Measurements from ENCODE around the gene DHRS7C. TPM values are rescaled to one million over a fixed set of nuclear protein-coding genes. Genes with fewer than 3 reads are reported as not detected.

The DHRS7C gene
- total and polyA plus RNA-seq, 4 experiments from 2014 or later: not detected

GRCh38 chr17:9809409-9809808 lies 18.0 kb upstream of the DHRS7C start:
- intact Hi-C loops (cut with micrococcal nuclease): no loop called here
- H3K36me3 ChIP-seq (ENCODE audit: insufficient read depth, low read length): no peaks in the 10 kb centered on the region
- H3K4me1 Mint-ChIP-seq: no peaks in the 10 kb centered on the region

GRCh38 chr17:9806699-9807098 lies 15.3 kb upstream of the DHRS7C start:
- Mint-ChIP-seq H3K27me3 (peaks cover 8 to 9% of the 10 kb centered on the region in 2 donors), H3K27ac (no peak overlapping the region), H3K9me3 (peaks cover 0 to 9% (median 3%) of the 10 kb centered on the region in 8 donors), H3K36me3 (no peaks in the 10 kb centered on the region), H3K4me3 (no peak overlapping the region), H3K4me1 (no peaks in the 10 kb centered on the region)
- Histone ChIP-seq H3K9me3 (ENCODE audit: control insufficient read depth in 1 of 2, low read length in 2 of 2) (no peaks in the 10 kb centered on the region), H3K36me3 (ENCODE audit: insufficient read depth, low read length) (no peaks in the 10 kb centered on the region), H3K27ac (ENCODE audit: low read depth, low read length) (no peak overlapping the region), H3K27me3 (ENCODE audit: insufficient read depth, low read length) (no peaks in the 10 kb centered on the region), H3K4me3 (ENCODE audit: low read length in 2 of 2) (no peak overlapping the region), H3K4me1 (ENCODE audit: insufficient read depth, low read length) (no peaks in the 10 kb centered on the region)
- POLR2A ChIA-PET (ENCODE audit: partially characterized antibody): no interaction called here
- no peak for DNase-seq
- intact Hi-C loops (cut with micrococcal nuclease): no loop called here
- CTCF ChIA-PET (ENCODE audit: partially characterized antibody): no interaction called here

More at GRCh38 chr17:9809409-9809808, 18.0 kb upstream of the DHRS7C start:
- Histone ChIP-seq H3K4me1 (ENCODE audit: insufficient read depth, low read length) (no peaks in the 10 kb centered on the region), H3K27ac (ENCODE audit: low read depth, low read length) (no peak overlapping the region), H3K4me3 (ENCODE audit: low read length in 2 of 2) (no peak overlapping the region), H3K27me3 (ENCODE audit: insufficient read depth, low read length) (no peaks in the 10 kb centered on the region), H3K9me3 (ENCODE audit: control insufficient read depth in 1 of 2, low read length in 2 of 2) (no peaks in the 10 kb centered on the region)
- Mint-ChIP-seq H3K27me3 (peaks cover 0 to 5% of the 10 kb centered on the region in 2 donors), H3K9me3 (peaks cover 0 to 4% (median 0%) of the 10 kb centered on the region in 8 donors), H3K27ac (no peak overlapping the region), H3K4me3 (no peak overlapping the region), H3K36me3 (no peaks in the 10 kb centered on the region)
- DNase-seq: no peak
- CTCF ChIA-PET (ENCODE audit: partially characterized antibody): no interaction called here
- POLR2A ChIA-PET (ENCODE audit: partially characterized antibody): no interaction called here

- H3K4me3 ChIP-seq (ENCODE audit: low read length in 2 of 2): no peak overlapping the region
Observed at GRCh38 chr17:9805769-9806168, 14.4 kb upstream of the DHRS7C start.

GRCh38 chr17:9802697-9803096 lies 11.3 kb upstream of the DHRS7C start:
- Histone ChIP-seq H3K4me1 (ENCODE audit: insufficient read depth, low read length) (no peaks in the 10 kb centered on the region), H3K36me3 (ENCODE audit: insufficient read depth, low read length) (no peaks in the 10 kb centered on the region), H3K4me3 (ENCODE audit: low read length in 2 of 2) (no peak overlapping the region), H3K27me3 (ENCODE audit: insufficient read depth, low read length) (no peaks in the 10 kb centered on the region), H3K9me3 (ENCODE audit: control insufficient read depth in 1 of 2, low read length in 2 of 2) (no peaks in the 10 kb centered on the region), H3K27ac (ENCODE audit: low read depth, low read length) (no peak overlapping the region)
- H3K4me1 Mint-ChIP-seq: no peaks in the 10 kb centered on the region
- H3K4me3 Mint-ChIP-seq: no peak overlapping the region
- peaks cover 13 to 16% of the 10 kb centered on the region in 2 donors for H3K27me3 Mint-ChIP-seq
- peaks cover 0 to 9% (median 3%) of the 10 kb centered on the region in 8 donors for H3K9me3 Mint-ChIP-seq
- H3K36me3 Mint-ChIP-seq: no peaks in the 10 kb centered on the region
- ChIA-PET POLR2A (ENCODE audit: partially characterized antibody) (no interaction called here), CTCF (ENCODE audit: partially characterized antibody) (no interaction called here)
- no peak overlapping the region for H3K27ac Mint-ChIP-seq
- intact Hi-C loops (cut with micrococcal nuclease): no loop called here
- no peak for DNase-seq

More at GRCh38 chr17:9805769-9806168, 14.4 kb upstream of the DHRS7C start:
- POLR2A ChIA-PET (ENCODE audit: partially characterized antibody): no interaction called here
- Mint-ChIP-seq H3K4me3 (no peak overlapping the region), H3K9me3 (peaks cover 0 to 9% (median 3%) of the 10 kb centered on the region in 8 donors), H3K27ac (no peak overlapping the region), H3K27me3 (peaks cover 8 to 12% of the 10 kb centered on the region in 2 donors), H3K4me1 (no peaks in the 10 kb centered on the region), H3K36me3 (no peaks in the 10 kb centered on the region)
- no peaks in the 10 kb centered on the region for H3K27me3 ChIP-seq (ENCODE audit: insufficient read depth, low read length)
- H3K27ac ChIP-seq (ENCODE audit: low read depth, low read length): no peak overlapping the region
- CTCF ChIA-PET (ENCODE audit: partially characterized antibody): no interaction called here
- intact Hi-C loops (cut with micrococcal nuclease): no loop called here
- no peaks in the 10 kb centered on the region for H3K36me3 ChIP-seq (ENCODE audit: insufficient read depth, low read length)
- no peak for DNase-seq
- H3K4me1 ChIP-seq (ENCODE audit: insufficient read depth, low read length): no peaks in the 10 kb centered on the region
- H3K9me3 ChIP-seq (ENCODE audit: control insufficient read depth in 1 of 2, low read length in 2 of 2): no peaks in the 10 kb centered on the region

- no peak overlapping the region for H3K4me3 Mint-ChIP-seq
Observed at GRCh38 chr17:9802294-9802693, 10.9 kb upstream of the DHRS7C start.

GRCh38 chr17:9801505-9801904 lies 10.1 kb upstream of the DHRS7C start:
- Mint-ChIP-seq H3K36me3 (no peaks in the 10 kb centered on the region), H3K27me3 (peaks cover 13 to 16% of the 10 kb centered on the region in 2 donors), H3K27ac (no peak overlapping the region), H3K9me3 (peaks cover 0 to 9% (median 3%) of the 10 kb centered on the region in 8 donors), H3K4me3 (no peak overlapping the region), H3K4me1 (no peaks in the 10 kb centered on the region)
- no peaks in the 10 kb centered on the region for H3K36me3 ChIP-seq (ENCODE audit: insufficient read depth, low read length)
- CTCF ChIA-PET (ENCODE audit: partially characterized antibody): no interaction called here
- POLR2A ChIA-PET (ENCODE audit: partially characterized antibody): no interaction called here
- H3K27ac ChIP-seq (ENCODE audit: low read depth, low read length): no peak overlapping the region
- no peaks in the 10 kb centered on the region for H3K9me3 ChIP-seq (ENCODE audit: control insufficient read depth in 1 of 2, low read length in 2 of 2)
- H3K27me3 ChIP-seq (ENCODE audit: insufficient read depth, low read length): no peaks in the 10 kb centered on the region
- intact Hi-C loops (cut with micrococcal nuclease): no loop called here
- no peak for DNase-seq
- H3K4me3 ChIP-seq (ENCODE audit: low read length in 2 of 2): no peak overlapping the region
- H3K4me1 ChIP-seq (ENCODE audit: insufficient read depth, low read length): no peaks in the 10 kb centered on the region

More at GRCh38 chr17:9802294-9802693, 10.9 kb upstream of the DHRS7C start:
- Mint-ChIP-seq H3K9me3 (peaks cover 0 to 9% (median 3%) of the 10 kb centered on the region in 8 donors), H3K4me1 (no peaks in the 10 kb centered on the region), H3K27ac (no peak overlapping the region), H3K27me3 (peaks cover 13 to 16% of the 10 kb centered on the region in 2 donors), H3K36me3 (no peaks in the 10 kb centered on the region)
- no peak overlapping the region for H3K4me3 ChIP-seq (ENCODE audit: low read length in 2 of 2)
- no peaks in the 10 kb centered on the region for H3K27me3 ChIP-seq (ENCODE audit: insufficient read depth, low read length)
- ChIA-PET CTCF (ENCODE audit: partially characterized antibody) (no interaction called here), POLR2A (ENCODE audit: partially characterized antibody) (no interaction called here)
- intact Hi-C loops (cut with micrococcal nuclease): no loop called here
- H3K9me3 ChIP-seq (ENCODE audit: control insufficient read depth in 1 of 2, low read length in 2 of 2): no peaks in the 10 kb centered on the region
- no peak for DNase-seq
- no peak overlapping the region for H3K27ac ChIP-seq (ENCODE audit: low read depth, low read length)
- H3K4me1 ChIP-seq (ENCODE audit: insufficient read depth, low read length): no peaks in the 10 kb centered on the region
- H3K36me3 ChIP-seq (ENCODE audit: insufficient read depth, low read length): no peaks in the 10 kb centered on the region

GRCh38 chr17:9798724-9799123 lies 7.3 kb upstream of the DHRS7C start:
- Histone ChIP-seq H3K36me3 (ENCODE audit: insufficient read depth, low read length) (no peaks in the 10 kb centered on the region), H3K4me3 (ENCODE audit: low read length in 2 of 2) (no peak overlapping the region), H3K27me3 (ENCODE audit: insufficient read depth, low read length) (no peaks in the 10 kb centered on the region), H3K4me1 (ENCODE audit: insufficient read depth, low read length) (no peaks in the 10 kb centered on the region), H3K9me3 (ENCODE audit: control insufficient read depth in 1 of 2, low read length in 2 of 2) (no peaks in the 10 kb centered on the region), H3K27ac (ENCODE audit: low read depth, low read length) (no peak overlapping the region)
- Mint-ChIP-seq H3K4me1 (no peaks in the 10 kb centered on the region), H3K4me3 (no peak overlapping the region), H3K27ac (no peak overlapping the region), H3K9me3 (peaks cover 0 to 4% (median under 1%) of the 10 kb centered on the region in 8 donors), H3K36me3 (no peaks in the 10 kb centered on the region), H3K27me3 (peaks cover 8 to 14% of the 10 kb centered on the region in 2 donors)
- CTCF ChIA-PET (ENCODE audit: partially characterized antibody): no interaction called here
- intact Hi-C loops (cut with micrococcal nuclease): no loop called here
- no peak for DNase-seq
- POLR2A ChIA-PET (ENCODE audit: partially characterized antibody): no interaction called here

- Mint-ChIP-seq H3K4me3 (no peak overlapping the region), H3K36me3 (no peaks in the 10 kb centered on the region), H3K27me3 (peaks cover 6 to 10% of the 10 kb centered on the region in 2 donors), H3K27ac (no peak overlapping the region), H3K4me1 (no peaks in the 10 kb centered on the region), H3K9me3 (no peaks in the 10 kb centered on the region)
- intact Hi-C loops (cut with micrococcal nuclease): no loop called here
- ChIA-PET CTCF (ENCODE audit: partially characterized antibody) (no interaction called here), POLR2A (ENCODE audit: partially characterized antibody) (no interaction called here)
- Histone ChIP-seq H3K27ac (ENCODE audit: low read depth, low read length) (no peak overlapping the region), H3K27me3 (ENCODE audit: insufficient read depth, low read length) (no peaks in the 10 kb centered on the region), H3K36me3 (ENCODE audit: insufficient read depth, low read length) (no peaks in the 10 kb centered on the region), H3K9me3 (ENCODE audit: control insufficient read depth in 1 of 2, low read length in 2 of 2) (no peaks in the 10 kb centered on the region), H3K4me3 (ENCODE audit: low read length in 2 of 2) (no peak overlapping the region), H3K4me1 (ENCODE audit: insufficient read depth, low read length) (no peaks in the 10 kb centered on the region)
- DNase-seq: no peak
Observed at GRCh38 chr17:9798008-9798407, 6.6 kb upstream of the DHRS7C start.
